Activated naive CD4-positive, alpha-beta T cell treated with anti-CD3 and anti-CD28 coated beads, Interleukin-2, amount 50 U/mL, for 72 hours (primary cell): ENCODE measurements around the gene NTHL1. TPM values are rescaled to one million over a fixed set of nuclear protein-coding genes. Genes with fewer than 3 reads are reported as not detected.

Source experiments
- ATAC-seq, 2 donors: fragments of 150-1000 bp; cut with Tn5 transposase; 2 replicates each; pipeline ENCODE4 v1.10.0; 2021; ENCODE audit warnings: mild to moderate bottlenecking in 2 of 2, moderate library complexity in 2 of 2
- DNase-seq, 2 donors: peaks; one replicate each; pipeline ENCODE4 v3.0.0; 2021 to 2022; ENCODE audit warnings: low spot score in 2 of 2
- H3K27ac Mint-ChIP-seq, 2 donors: one replicate each; pipeline ENCODE4 v1.8.0; 2022; ENCODE audit warnings: mild to moderate bottlenecking in 2 of 2, mixed read lengths in 2 of 2
- H3K36me3 Mint-ChIP-seq, 2 donors: one replicate each; pipeline ENCODE4 v1.8.0; 2022; ENCODE audit warnings: mixed read lengths in 2 of 2
- H3K9me3 Mint-ChIP-seq, 2 donors: one replicate each; pipeline ENCODE4 v1.8.0; 2022; ENCODE audit warnings: mixed read lengths in 2 of 2
- total RNA-seq, 2 donors: library from RNA; stranded (reverse); gene quantifications; one replicate each; pipeline ENCODE4 v1.2.3, GENCODE V29; 2022

The NTHL1 gene
- total RNA-seq, 2 donors from 2014 or later: 21.6 to 25.3 TPM

DNA sequence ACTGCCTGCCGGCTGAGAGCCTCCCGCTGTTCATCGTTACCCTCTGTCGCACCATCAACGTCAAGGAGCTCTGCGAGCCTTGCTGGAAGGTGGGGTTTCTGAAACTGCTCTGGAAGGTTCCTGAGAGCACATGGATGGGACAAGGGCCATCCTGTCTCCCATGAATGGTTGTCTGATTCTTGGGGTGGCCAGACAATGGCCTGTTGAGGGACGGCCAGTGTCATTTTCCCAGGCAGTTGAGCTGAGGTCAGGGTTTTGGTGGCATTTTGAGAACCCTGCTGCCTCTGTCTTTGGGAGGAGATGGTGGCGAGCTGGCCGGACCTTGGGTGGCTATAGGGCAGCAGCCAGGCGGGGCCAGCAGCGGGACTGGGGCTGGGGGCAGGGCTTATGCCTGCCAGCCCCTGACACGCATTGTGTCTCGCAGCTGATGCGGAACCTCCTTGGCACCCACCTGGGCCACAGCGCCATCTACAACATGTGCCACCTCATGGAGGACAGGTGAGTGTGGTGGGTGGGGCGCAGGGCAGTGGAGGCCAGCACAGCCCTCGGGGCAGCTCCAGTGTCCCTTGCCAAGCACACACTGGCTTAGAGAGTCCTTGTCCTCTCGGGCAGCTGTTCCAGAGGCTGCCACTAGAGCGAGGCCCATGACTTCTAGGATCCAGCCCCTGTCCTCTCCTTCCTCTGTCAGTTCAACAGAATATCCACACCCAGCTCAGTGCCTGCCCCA is 9.2 kb upstream of the NTHL1 start:
- Mint-ChIP-seq H3K9me3 (no peaks in the 10 kb centered on the region), H3K36me3 (no peaks in the 10 kb centered on the region), H3K27ac (peak overlapping the region; percentile 16 to 27)
- ATAC-seq (peak in 1 of 2 donors; percentile 14), DNase-seq (no peak)

- Mint-ChIP-seq H3K27ac (no peak overlapping the region), H3K9me3 (no peaks in the 10 kb centered on the region), H3K36me3 (no peaks in the 10 kb centered on the region)
- DNase-seq (no peak), ATAC-seq (no peak)
Observed at GRCh38 chr16:2056077-2056476, 8.4 kb upstream of the NTHL1 start.

DNA sequence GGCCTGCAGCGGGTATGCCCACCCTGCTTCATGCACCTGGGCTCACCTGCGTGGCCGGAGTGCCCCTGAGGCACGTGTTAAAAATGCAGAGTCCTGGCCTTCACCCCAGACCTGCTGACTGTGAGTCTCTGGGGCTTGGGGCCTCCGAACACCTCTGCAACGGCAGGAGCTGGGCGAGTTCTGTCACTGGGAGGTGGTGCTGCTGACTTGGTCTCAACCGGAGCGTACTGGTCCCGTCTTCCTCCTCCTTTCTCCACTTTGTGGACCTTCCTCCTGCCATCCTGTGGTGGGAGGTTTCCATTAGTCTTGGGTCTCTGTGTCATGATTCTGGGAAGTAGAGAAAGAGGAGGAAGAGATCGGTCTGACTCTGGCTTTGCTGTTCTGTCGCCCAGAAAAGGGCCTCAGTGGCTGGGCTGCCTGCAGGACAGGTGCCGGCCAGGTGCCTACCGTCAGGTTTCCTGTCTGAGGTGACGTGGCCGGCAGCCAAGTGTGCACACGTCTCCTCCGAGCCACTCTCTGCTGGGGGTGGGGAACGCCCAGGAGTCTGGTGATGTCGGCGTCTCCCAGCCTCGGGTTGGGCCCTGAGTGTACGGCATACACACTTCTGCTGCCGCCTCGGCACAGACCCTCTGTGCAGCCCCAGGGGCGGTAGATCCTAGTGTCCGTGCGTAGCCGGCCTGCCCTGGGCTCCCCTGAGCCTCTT is 7.1 kb upstream of the NTHL1 start:
- no peak for ATAC-seq
- H3K27ac Mint-ChIP-seq: no peak overlapping the region
- no peaks in the 10 kb centered on the region for H3K36me3 Mint-ChIP-seq

DNA sequence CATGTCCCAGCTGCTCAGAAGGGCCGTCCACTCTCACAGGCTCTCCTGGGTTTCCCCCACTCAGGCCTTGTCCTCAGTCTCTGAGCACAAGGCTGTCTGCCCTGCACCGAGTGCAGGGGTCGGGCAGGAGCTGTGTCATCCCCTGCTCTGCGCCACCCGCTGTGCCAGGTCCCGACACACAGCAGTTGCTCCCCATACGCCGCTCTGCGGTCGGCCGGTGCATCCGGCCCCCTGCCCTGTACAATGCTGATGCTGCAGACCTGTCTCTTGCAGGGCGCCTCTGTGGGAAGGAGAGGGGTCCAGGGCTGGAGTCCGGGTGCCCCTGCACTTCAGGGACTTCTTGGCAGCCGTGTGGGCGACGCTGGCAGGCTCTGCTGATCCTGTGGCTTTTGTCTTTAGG is 6.3 kb upstream of the NTHL1 start:
- Mint-ChIP-seq H3K36me3 (no peaks in the 10 kb centered on the region), H3K9me3 (no peaks in the 10 kb centered on the region)
- ATAC-seq: no peak

More for the DNA sequence above, 7.1 kb upstream of the NTHL1 start:
- no peak for DNase-seq
- H3K9me3 Mint-ChIP-seq: no peaks in the 10 kb centered on the region

DNA sequence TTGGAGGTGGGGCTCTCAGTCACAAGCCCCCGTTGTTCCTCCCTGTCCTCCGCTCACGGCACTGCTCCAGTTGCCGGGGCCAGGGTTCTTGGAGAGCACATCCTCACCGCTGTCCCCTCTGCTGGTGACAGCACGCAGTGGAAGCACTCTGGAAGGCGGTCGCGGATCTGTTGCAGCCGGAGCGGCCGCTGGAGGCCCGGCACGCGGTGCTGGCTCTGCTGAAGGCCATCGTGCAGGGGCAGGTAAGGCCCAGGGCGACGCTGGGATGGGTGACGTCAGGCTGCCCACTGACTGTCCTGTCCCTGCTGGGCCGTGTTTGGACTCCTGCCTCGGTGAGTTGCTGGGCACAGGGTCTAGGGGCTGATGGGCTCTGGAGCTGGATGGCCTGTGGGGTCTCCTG is 5.6 kb upstream of the NTHL1 start:
- Mint-ChIP-seq H3K27ac (no peak overlapping the region), H3K9me3 (no peaks in the 10 kb centered on the region), H3K36me3 (peaks cover 0 to 5% of the 10 kb centered on the region in 2 donors)
- ATAC-seq (no peak), DNase-seq (no peak)

More for the DNA sequence above, 6.3 kb upstream of the NTHL1 start:
- DNase-seq: no peak
- no peak overlapping the region for H3K27ac Mint-ChIP-seq

GRCh38 chr16:2048116-2048543 is 496 bp upstream of the NTHL1 start:
- Mint-ChIP-seq H3K36me3 (peaks cover 0 to 6% of the 10 kb centered on the region in 2 donors), H3K27ac (peak overlapping the region; percentile 79 to 82), H3K9me3 (no peaks in the 10 kb centered on the region)
- DNase-seq (no peak), ATAC-seq (peak in 1 of 2 donors; percentile 26)

DNA sequence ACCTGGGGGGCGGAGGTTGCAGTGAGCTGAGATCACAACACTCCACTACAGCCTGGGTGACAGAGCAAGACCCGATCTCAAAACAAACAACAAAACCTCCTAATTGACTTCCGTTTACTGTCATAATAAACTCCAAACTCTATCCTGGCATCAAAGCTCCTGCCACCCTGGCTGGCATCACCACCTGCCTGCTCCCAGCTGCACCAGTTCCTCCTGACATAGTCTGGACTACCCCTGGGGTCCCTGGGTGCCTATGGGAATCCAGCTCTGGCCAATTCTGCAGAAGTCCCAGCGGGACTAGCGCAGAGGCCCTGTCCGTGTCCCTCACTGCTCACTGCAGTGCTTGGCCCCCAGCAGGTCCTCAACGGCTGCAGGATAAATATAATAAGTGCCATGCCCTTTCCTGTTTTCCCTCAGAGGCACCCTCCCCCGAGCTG is 723 bp downstream of the NTHL1 start:
- peaks cover 0 to 6% of the 10 kb centered on the region in 2 donors for H3K36me3 Mint-ChIP-seq
- peak overlapping the region in 1 of 2 donors; percentile 79 for H3K27ac Mint-ChIP-seq
- DNase-seq (no peak), ATAC-seq (peak in 1 of 2 donors; percentile 0)
- no peaks in the 10 kb centered on the region for H3K9me3 Mint-ChIP-seq

DNA sequence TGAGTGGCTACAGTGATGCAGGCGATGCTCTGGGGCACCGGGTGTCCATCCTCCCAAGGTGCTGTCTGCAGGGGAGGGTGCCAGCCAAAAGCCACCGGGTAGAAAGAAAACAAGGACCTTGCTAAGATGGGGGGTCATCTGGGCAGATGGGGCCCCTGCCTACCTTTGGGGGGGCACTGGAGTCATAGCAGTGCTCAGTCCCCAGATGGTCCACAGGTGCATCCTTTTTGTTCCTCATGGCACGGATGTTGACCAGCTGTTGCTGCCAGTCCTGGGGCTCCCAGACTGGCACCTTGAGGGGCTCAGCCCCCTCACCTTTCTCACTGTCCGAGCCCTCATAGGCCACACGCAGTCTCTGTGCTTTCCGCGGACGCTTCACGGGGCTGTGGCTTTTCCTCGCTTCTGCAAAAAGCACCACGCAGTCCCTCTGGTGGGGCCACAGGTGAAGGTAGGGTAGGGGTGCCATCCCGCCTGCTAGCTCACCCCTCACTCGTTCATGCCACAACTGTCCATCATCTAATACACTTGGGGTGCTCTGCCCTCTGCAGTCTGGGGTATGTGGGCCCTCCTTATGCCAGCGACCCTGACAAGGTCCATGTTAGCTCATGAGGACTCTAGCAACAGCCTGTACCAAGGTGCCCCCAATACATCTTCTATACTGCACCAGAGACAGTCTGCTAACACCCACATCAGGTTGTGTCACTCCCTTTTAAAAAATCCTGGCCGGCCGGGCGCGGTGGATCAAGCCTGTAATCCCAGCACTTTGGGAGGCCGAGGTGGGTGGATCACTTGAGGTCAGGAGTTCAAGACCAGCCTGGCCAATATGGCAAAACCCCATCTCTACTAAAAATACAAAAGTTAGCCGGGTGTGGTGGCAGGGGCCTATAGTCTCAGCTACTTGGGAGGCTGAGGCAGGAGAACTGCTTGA is 1.4 kb downstream of the NTHL1 start:
- H3K27ac Mint-ChIP-seq: no peak overlapping the region

GRCh38 chr16:2044541-2044940 is 3.1 kb downstream of the NTHL1 start:
- ATAC-seq (no peak), DNase-seq (no peak)
- Mint-ChIP-seq H3K27ac (no peak overlapping the region), H3K9me3 (no peaks in the 10 kb centered on the region), H3K36me3 (peaks cover 0 to 6% of the 10 kb centered on the region in 2 donors)

More for the DNA sequence above, 1.4 kb downstream of the NTHL1 start:
- no peak for ATAC-seq
- Mint-ChIP-seq H3K36me3 (peaks cover 0 to 6% of the 10 kb centered on the region in 2 donors), H3K9me3 (no peaks in the 10 kb centered on the region)
- DNase-seq: no peak

DNA sequence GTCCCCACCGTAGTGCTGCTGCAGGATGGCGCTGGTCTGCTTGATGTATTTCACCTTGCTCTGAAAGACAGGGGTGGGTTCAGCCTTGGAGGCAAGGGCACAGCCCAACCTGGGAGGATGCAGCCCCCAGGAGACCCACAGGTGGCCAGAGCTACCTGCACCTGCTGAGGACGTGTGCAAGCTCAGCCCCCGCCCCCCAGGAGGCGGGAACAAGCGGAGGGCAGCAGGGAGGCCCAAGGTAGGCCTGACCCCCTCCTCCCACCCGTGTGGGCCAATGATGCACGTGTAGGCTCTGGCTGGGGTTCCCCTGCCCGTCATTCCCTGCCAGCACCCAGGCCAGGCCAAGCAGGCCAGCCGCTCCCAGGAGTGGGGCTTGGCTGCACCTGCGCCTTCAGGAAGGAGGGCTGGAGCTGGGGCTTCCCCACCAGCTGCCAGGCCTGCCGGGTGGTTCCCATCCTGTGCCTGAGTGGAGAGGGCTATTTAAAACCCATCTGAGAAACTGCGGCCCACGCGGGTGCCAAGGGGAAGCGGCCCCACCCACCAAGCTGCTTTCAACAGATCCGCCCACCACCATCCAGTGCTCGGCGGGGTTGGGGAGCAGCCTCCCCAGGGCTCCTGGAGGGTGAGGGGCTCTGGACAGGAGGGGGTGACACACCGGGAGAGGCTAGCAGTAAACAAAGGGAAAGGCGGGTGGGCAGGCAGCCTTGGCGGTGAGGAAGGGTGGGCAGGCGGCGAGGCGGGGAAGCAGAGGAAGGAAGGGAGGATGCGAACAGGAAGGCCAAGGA is 3.8 kb downstream of the NTHL1 start:
- no peak overlapping the region for H3K27ac Mint-ChIP-seq
- H3K36me3 Mint-ChIP-seq: peaks cover 0 to 6% of the 10 kb centered on the region in 2 donors
- ATAC-seq: no peak
- no peak for DNase-seq
- H3K9me3 Mint-ChIP-seq: no peaks in the 10 kb centered on the region

- ATAC-seq (no peak), DNase-seq (no peak)
- Mint-ChIP-seq H3K9me3 (no peaks in the 10 kb centered on the region), H3K27ac (peak overlapping the region in 1 of 2 donors; percentile 92), H3K36me3 (no peaks in the 10 kb centered on the region)
Observed at GRCh38 chr16:2042986-2043666, 4.5 kb downstream of the NTHL1 start.

DNA sequence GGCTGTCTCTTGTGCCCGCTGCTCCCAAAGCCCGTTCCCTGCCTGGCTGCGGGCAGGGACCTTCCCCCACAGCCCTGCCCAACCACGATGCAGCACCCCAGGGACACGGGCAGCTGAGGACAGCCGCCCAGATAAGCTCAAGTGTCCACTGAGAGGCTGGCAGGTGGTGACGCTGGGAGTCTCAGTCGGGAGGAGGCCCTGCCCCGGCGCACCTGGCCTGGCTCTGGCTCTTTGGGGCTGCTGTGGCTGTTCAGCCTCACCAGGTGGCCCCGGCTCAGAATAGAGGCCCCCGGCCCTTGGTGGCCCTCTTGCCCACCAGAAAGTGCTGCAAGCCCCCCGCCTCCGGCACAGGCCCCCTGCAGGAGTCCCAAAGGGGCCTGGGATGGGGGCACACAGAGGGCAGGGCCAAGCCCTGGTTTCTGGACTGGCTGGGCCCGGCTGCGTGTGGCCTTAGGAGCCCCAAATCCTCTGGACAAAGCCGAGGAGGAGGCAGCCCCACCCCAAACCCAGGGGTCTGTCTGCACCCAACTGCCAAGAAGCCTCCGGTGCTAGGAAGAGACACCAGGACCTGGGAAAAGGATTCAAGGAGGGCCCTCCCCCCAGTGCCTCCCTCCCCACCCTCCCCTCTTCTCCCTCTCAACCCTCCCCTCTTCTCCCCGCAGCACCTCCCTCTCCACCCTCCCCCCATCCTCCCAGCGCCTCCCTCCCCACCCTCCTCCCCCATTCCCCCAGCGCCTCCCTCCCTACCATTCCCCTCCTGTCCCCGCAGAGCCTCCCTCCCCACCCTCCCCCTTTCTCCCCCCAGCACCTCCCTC is 5.3 kb downstream of the NTHL1 start:
- Mint-ChIP-seq H3K36me3 (no peaks in the 10 kb centered on the region), H3K9me3 (no peaks in the 10 kb centered on the region), H3K27ac (no peak overlapping the region)
- DNase-seq (no peak), ATAC-seq (no peak)

- Mint-ChIP-seq H3K9me3 (no peaks in the 10 kb centered on the region), H3K27ac (no peak overlapping the region), H3K36me3 (no peaks in the 10 kb centered on the region)
- DNase-seq: no peak
- ATAC-seq: no peak
Observed at GRCh38 chr16:2040787-2041522, 6.7 kb downstream of the NTHL1 start.

- DNase-seq (no peak), ATAC-seq (no peak)
- Mint-ChIP-seq H3K36me3 (no peaks in the 10 kb centered on the region), H3K9me3 (no peaks in the 10 kb centered on the region), H3K27ac (no peak overlapping the region)
Observed at GRCh38 chr16:2040041-2040786, 7.4 kb downstream of the NTHL1 start.
